Left forelimb (tissue), 1 donor: ENCODE results near the gene KIF3A.

Experiments used
- DNase-seq: peaks from one replicate; pipeline ENCODE4 v3.0.0-alpha.2; 2018; ENCODE audit warnings: low spot score

KIF3A gene

DNA sequence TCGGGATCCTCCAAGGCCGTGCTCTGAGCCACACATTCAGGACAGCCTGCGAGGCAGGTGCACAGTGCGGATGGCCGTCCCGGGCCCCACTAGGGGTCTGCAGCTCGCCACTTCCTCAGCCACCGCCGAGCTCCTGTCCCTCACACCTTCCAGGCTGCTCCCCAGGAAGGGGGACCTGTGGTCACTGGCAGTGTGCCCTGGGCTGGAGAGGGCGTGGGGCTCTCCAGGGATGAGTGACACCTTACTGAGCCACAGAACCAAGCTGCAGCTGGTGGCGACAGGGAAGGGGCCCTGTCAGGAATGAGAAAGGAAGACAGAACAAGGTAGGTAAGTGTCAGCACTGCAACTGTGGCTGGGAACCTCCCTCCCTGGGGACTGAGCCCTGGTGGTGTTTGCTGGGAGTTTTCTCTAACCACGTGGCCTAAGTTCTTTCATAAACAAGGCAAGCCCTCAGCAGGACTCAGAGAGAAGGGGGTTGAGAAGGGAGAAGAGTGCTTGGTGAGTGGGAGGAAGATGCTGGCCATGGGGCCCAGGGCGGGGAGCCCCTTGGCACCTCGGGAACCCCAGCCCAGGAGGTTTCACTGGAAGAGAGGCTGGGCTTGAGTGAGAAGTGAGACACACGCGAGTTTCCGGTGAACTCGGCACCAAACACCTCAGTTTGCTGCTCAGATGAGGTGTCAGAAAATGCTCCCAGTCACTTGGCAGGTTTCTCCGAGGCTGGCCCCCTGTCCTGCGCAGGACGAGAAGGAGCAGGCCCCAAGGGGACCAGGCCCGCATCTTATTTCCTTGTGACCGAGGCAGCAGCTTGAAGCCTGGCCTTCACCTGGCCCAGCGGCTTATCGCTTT is 74.2 kb downstream of the KIF3A start:
- DNase-seq, result no peak

GRCh38 chr5:132662004-132662401 is 75.3 kb downstream of the KIF3A start:
- DNase-seq, result no peak

DNA sequence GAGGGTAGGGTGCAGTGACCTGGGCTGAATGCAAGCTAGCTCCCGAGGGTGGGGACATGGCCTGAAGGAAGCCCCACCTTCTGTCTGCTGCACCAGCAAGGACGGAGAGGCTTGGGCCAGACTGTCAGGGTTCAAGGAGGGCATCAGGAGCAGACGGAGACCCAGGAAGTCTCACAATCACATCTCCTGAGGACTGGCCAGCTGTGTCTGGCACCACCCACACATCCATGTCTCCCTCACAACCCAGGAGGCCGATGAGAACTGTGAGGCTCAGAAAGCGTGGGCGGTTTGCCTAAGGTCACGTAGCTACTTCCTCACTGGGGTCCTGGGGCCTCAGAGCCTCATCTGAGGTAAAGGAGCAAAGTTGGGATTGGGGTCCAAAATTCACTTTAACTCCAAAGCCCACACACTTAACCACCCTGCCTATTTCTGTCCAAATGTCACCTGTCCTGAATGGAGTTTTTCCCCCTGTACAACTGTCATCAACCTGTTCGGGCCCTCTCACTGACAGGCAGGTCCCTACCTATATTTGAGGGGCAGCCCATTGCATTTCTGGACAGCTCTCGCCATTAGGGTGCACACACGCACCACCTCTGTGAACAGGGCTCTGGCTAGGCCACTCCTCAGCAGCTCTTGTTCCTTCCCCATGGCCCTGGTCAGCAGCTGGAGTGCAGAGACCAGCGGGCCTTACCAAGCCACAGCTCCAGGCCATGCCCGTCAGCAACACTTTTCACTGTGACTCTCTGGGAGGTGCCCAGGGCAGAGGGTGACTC is 75.9 kb downstream of the KIF3A start:
- DNase-seq, result no peak

- DNase-seq, result no peak
Measured at GRCh38 chr5:132659598-132660493, 77.5 kb downstream of the KIF3A start.

- DNase-seq, result no peak
Measured at GRCh38 chr5:132658381-132659302, 78.7 kb downstream of the KIF3A start.

- no peak for DNase-seq
Measured at GRCh38 chr5:132657676-132658380, 79.5 kb downstream of the KIF3A start, which contains the start of gene IL13. Gene IL13, plus strand, starts transcription at chr5:132658173. Its CDS starts 14 bp downstream, at chr5:132658187.

GRCh38 chr5:132656774-132657355 is 80.5 kb downstream of the KIF3A start:
- DNase-seq, result no peak

GRCh38 chr5:132655821-132656773 is 81.2 kb downstream of the KIF3A start:
- DNase-seq, result no peak

DNA sequence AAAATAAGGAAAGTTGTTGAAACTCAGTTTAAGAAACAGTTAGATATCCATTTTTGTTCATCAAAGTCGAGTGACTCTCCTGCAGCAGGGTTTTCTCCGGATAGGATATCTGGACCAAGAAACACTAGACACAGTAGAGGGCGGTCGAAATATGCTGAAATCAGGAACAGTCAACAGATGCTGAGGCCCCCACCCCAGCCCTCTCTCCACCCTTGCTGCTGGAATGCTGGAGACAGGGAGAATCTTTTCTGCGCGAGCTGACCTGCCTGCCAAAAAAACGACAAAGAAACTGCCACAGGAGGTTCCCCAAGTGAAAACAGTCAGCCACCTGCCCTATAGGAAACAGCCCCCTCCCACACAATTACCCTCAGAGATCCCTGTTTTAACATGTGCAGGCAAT is 83.6 kb downstream of the KIF3A start:
- no peak for DNase-seq

DNA sequence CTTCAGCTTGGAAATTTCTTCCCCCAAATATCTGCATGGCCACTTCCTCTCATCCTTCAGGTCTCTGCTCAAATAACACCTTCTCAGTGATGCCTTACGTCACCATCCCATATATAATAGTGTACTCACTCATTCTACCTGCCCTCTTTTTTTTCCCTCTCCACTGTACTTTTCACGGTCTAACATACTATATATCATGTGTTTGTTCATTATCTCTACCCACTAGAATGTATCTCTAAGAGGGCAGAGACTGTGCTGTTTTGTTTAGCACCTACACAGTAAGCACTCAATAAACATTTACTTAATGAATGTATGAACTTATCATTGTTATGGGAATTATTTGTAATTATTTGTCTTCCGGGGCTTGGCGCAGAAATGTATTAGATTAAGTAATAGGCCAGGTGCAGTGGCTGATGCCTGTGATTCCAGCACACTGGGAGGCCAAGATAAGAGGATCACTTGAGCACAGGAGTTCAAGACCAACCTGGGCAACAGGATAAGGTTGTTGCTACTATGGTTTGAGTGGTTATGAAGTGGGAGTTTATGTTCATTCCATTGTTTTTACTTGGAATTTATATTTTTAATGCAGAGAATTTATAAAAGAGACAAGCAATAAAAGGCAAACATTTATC is 85.4 kb downstream of the KIF3A start:
- DNase-seq, result no peak

DNA sequence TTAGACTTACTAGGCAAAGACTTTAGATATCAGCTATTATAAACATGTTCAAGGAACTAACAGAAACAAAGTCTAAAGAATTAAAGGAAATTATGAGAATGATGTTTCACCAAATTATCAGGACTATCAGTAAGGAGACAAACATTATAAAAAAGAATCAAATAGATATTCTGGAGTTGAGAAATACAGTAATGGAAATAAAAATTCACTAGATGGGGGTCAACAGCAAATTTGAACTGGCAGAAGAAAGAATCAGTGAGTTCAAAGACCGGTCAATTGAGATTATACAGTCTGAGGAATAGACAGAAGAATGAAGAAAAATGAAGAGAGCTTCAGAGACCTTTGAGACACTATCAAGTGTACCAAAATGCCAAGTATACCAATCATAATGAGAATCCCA is 89.0 kb downstream of the KIF3A start:
- DNase-seq, result no peak

DNA sequence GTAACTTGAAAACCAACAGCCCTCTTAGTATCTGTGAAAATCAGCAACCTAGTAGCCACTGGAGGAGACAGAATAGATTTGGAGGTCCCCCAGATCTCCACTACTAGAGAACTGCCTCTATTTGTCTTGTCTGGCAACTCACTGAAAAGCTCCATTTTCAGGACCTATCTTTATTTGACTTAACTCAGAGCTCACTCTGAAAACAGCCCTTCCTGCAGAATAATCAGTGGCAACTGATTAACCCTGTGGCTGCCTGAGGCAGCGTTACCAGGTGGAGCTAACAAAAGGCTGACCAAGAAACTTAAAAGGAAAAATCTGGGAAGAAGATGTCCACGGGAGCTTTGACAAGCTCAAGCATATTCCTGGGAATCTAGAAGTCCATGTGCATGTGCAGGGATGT is 89.9 kb downstream of the KIF3A start:
- DNase-seq, result no peak

DNA sequence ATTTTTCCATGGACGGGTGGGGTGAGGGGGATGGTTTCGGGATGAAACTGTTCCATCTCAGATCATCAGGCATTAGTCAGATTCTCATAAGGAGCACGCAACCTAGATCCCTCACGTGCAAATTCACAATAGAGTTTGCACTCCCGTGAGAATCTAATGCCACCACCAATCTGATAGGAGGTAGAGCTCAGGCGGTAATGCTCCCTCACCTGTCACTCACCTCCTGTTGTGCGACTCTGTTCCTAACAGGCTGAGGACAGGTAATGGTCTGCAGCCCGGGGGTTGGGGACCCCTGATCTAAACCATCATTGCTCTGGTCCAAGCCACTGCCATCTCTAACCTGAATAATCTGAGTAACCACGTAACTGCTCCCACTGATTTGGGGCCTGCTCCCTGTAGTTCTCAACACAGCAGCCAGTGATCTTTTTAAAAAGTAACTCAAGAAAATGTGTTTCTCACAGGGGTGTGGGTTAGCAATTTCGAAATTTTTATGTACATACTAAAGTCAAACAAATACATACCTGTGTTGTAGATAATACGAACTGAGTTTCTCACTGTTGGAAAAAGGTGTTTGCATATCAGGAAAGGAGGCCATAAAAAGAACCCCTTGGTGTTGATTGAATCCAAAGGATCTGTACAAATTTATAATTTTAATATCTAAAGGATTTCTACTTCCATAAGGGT is 90.6 kb downstream of the KIF3A start:
- no peak for DNase-seq

- DNase-seq, result no peak
Measured at GRCh38 chr5:132644177-132644576, 93.2 kb downstream of the KIF3A start.
